Thymus (tissue), 14 donors: Measurements from ENCODE around the gene ST6GAL1. TPM values are rescaled to one million over a fixed set of nuclear protein-coding genes. Genes with fewer than 3 reads are reported as not detected.
A peak's percentile ranks its signal among the peaks of the same experiment; 100 is the strongest.
"Not testable (repeated sequence)": the region's sequence is repeated elsewhere in the genome, so short reads cannot be mapped to it uniquely, and the experiment has no call there.

Experiments used
- DNase-seq, 9 donors: peaks; one replicate each; pipeline ENCODE4 v3.0.0-alpha.2; 2013; ENCODE audit warnings: low spot score in 9 of 9, low read depth in 6 of 9, missing footprints in 1 of 9
- H3K27ac ChIP-seq, 2 donors: one replicate each; pipeline ENCODE4 v1.5.1; 2013; ENCODE audit warnings: control low read depth in 1 of 2, low read depth in 1 of 2, low read length in 1 of 2, mild to moderate bottlenecking in 1 of 2, moderate library complexity in 1 of 2
- H3K27me3 ChIP-seq, 2 donors: one replicate each; pipeline ENCODE4 v1.5.1; 2013; ENCODE audit warnings: low read length in 1 of 2; ENCODE audit not compliant: control insufficient read depth in 2 of 2, insufficient read depth in 1 of 2
- H3K36me3 ChIP-seq, 2 donors: one replicate each; pipeline ENCODE4 v1.5.1; 2013; ENCODE audit warnings: low read length in 1 of 2, mild to moderate bottlenecking in 1 of 2, moderate library complexity in 1 of 2; ENCODE audit not compliant: control insufficient read depth in 2 of 2, insufficient read depth in 2 of 2
- H3K4me1 ChIP-seq, 2 donors: one replicate each; pipeline ENCODE4 v1.5.1; 2013; ENCODE audit warnings: low read length in 2 of 2; ENCODE audit not compliant: control insufficient read depth in 2 of 2, insufficient read depth in 2 of 2
- H3K4me3 ChIP-seq, 2 donors: one replicate each; pipeline ENCODE4 v1.5.1; 2013; ENCODE audit warnings: low read length in 2 of 2, control low read depth in 1 of 2, mild to moderate bottlenecking in 1 of 2
- H3K9me3 ChIP-seq, 2 donors: one replicate each; pipeline ENCODE4 v1.5.1; 2013; ENCODE audit warnings: low read length in 1 of 2, mild to moderate bottlenecking in 1 of 2; ENCODE audit not compliant: control insufficient read depth in 2 of 2, insufficient read depth in 1 of 2
- WGBS: extraction: QIAGEN DNeasy Blood & Tissue Kit; methylation state at CpG from one replicate; pipeline ENCODE4 v1.1.7; 2013; 5-methylcytosine and 5-hydroxymethylcytosine counted together
- long read RNA-seq, 10 donors: transcript quantifications; one replicate each; lab custom pipeline, GENCODE V29; 2026
- polyA plus RNA-seq: library from polyadenylated mRNA; stranded (reverse); fragments of 200-250 nt; gene quantifications from one replicate; pipeline ENCODE4 v1.2.3, GENCODE V29; 2013
- total RNA-seq: library from RNA; stranded (reverse); fragments of 120-200 nt; gene quantifications from one replicate; pipeline ENCODE4 v1.2.4, GENCODE V29; 2013
- donor health status: healthy.

ST6GAL1 gene, protein sequence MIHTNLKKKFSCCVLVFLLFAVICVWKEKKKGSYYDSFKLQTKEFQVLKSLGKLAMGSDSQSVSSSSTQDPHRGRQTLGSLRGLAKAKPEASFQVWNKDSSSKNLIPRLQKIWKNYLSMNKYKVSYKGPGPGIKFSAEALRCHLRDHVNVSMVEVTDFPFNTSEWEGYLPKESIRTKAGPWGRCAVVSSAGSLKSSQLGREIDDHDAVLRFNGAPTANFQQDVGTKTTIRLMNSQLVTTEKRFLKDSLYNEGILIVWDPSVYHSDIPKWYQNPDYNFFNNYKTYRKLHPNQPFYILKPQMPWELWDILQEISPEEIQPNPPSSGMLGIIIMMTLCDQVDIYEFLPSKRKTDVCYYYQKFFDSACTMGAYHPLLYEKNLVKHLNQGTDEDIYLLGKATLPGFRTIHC
- total RNA-seq: 39.2 TPM
- polyA plus RNA-seq: 37.6 TPM
- long read RNA-seq, donor 1: 0 reads
- long read RNA-seq, donor 2: 0 reads
- long read RNA-seq, donor 3, full-length matches to known transcripts: 10 of 118 reads
- long read RNA-seq, donor 3, partial matches to known transcripts: 28 of 118 reads
- long read RNA-seq, donor 3, other reads (novel, unspliced or antisense): 80 of 118 reads
- long read RNA-seq, donor 4, full-length matches to known transcripts: 5 of 5 reads
- long read RNA-seq, donor 4, partial matches to known transcripts: 0 of 5 reads
- long read RNA-seq, donor 4, other reads (novel, unspliced or antisense): 0 of 5 reads
- long read RNA-seq, donor 5, full-length matches to known transcripts: 11 of 102 reads
- long read RNA-seq, donor 5, partial matches to known transcripts: 14 of 102 reads
- long read RNA-seq, donor 5, other reads (novel, unspliced or antisense): 77 of 102 reads
- long read RNA-seq, donor 6, full-length matches to known transcripts: 2 of 68 reads
- long read RNA-seq, donor 6, partial matches to known transcripts: 7 of 68 reads
- long read RNA-seq, donor 6, other reads (novel, unspliced or antisense): 59 of 68 reads
- long read RNA-seq, donor 7, full-length matches to known transcripts: 4 of 17 reads
- long read RNA-seq, donor 7, partial matches to known transcripts: 6 of 17 reads
- long read RNA-seq, donor 7, other reads (novel, unspliced or antisense): 7 of 17 reads
- long read RNA-seq, donor 8, full-length matches to known transcripts: 5 of 5 reads
- long read RNA-seq, donor 8, partial matches to known transcripts: 0 of 5 reads
- long read RNA-seq, donor 8, other reads (novel, unspliced or antisense): 0 of 5 reads
- long read RNA-seq, donor 9, full-length matches to known transcripts: 3 of 30 reads
- long read RNA-seq, donor 9, partial matches to known transcripts: 0 of 30 reads
- long read RNA-seq, donor 9, other reads (novel, unspliced or antisense): 27 of 30 reads
- long read RNA-seq, donor 10, full-length matches to known transcripts: 4 of 45 reads
- long read RNA-seq, donor 10, partial matches to known transcripts: 0 of 45 reads
- long read RNA-seq, donor 10, other reads (novel, unspliced or antisense): 41 of 45 reads

DNA sequence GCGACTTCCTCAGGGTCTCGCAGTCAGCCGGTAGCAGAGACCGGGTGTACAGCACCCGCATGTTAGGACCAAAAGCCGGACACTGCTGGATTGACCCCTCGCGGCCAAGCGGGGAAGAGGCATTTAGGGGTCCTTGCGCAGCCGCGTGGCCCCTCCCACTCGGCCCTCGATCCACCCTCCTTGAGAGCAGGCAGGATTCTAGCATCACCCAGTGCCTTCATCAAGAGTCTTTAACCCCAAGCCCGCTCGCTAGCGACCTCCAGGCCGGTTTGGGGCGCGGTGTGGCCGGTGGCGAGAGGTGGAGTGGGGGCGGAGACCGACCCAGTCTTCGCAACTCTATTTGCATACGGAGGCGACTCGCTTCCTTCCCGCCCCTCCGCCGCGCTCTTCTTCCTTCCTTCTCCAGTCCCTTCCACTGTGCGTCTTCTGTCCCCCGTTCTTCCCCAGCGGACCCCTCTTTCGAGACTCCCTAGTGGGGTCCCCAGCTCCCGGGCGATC lies at the start of gene ST6GAL1:
TSS of gene ST6GAL1 (plus strand) at position 384 of the 498 bp plus-strand sequence. CDS start 112,178 bp downstream, outside the sequence.
- DNase-seq: peak in 6 of 9 donors; percentile 47 to 82 (median 61)
- WGBS: 4% methylated on average over 38 of the region's 38 CpGs
- Histone ChIP-seq H3K27ac (peak within 1 kb of the TSS; percentile 69 to 87), H3K4me1 (peaks cover 4 to 28% of the 10 kb centered on the region in 2 donors), H3K36me3 (peaks cover 0 to 2% of the 10 kb centered on the region in 2 donors), H3K4me3 (peak within 1 kb of the TSS; percentile 72 to 85), H3K27me3 (peaks cover 0 to 10% of the 10 kb centered on the region in 2 donors), H3K9me3 (no peaks in the 10 kb centered on the region)

DNA sequence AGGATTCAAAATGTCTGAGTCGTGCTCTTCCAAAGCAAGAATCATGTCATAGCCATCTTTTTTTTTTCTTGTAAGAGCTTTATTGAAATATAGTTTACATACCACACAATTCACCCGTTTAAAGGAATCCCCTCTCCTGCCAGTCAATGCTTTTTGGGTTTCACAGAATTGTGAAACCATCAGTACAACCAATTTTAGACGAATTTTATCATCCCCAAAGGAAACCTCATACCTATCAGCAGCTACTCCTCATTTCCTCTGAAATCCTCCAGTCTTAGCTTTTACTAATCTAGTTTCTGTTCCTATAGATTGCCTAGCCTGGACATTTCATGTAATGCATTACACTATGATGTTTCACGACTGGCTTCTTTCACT lies 48.2 kb upstream of the ST6GAL1 start:
- 44% methylated on average over 4 of the region's 4 CpGs for WGBS
- no peaks in the 10 kb centered on the region for H3K36me3 ChIP-seq
- H3K9me3 ChIP-seq: no peaks in the 10 kb centered on the region
- no peaks in the 10 kb centered on the region for H3K27me3 ChIP-seq
- no peaks in the 10 kb centered on the region for H3K4me1 ChIP-seq
- H3K27ac ChIP-seq: no peak overlapping the region
- no peak overlapping the region for H3K4me3 ChIP-seq
- DNase-seq: no peak

DNA sequence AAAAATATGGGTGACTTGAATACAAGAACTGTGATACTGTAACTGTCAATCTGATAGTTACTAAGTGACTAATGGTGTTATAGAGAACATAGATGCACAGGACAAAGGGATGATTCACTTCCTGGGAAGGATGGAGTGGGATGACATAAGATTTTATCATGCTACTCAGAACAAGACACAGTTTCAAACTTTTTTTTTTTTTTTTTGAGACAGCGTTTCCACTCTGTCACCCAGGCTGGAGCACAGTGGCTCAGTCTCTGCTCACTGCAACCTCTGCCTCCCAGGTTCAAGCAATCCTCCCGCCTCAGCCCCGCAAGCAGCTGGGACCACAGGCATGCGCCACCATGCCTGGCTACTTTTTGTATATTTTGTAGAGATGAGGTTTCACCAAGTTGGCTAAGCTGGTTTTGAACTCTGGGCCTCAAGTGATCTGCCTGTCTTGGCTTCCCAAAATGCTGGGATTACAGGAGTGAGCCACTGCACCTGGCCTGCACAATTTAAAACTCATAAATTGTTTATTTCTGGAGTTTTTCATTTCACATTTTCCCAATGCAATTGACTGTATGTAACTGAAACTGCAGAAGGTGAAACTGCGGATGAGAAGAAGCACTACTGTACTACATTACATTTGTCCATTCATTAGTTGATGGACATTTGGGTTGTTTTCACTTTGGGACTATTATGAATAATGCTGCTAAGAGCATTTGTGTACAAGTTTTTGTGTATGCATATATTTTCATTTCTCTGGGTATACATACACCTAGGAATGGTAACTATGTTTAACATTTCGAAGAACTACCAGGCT lies 47.2 kb upstream of the ST6GAL1 start:
- WGBS: 93% methylated on average over 6 of the region's 6 CpGs
- Histone ChIP-seq H3K27ac (no peak overlapping the region), H3K4me3 (no peak overlapping the region), H3K9me3 (no peaks in the 10 kb centered on the region), H3K36me3 (no peaks in the 10 kb centered on the region), H3K4me1 (no peaks in the 10 kb centered on the region), H3K27me3 (no peaks in the 10 kb centered on the region)
- no peak for DNase-seq

DNA sequence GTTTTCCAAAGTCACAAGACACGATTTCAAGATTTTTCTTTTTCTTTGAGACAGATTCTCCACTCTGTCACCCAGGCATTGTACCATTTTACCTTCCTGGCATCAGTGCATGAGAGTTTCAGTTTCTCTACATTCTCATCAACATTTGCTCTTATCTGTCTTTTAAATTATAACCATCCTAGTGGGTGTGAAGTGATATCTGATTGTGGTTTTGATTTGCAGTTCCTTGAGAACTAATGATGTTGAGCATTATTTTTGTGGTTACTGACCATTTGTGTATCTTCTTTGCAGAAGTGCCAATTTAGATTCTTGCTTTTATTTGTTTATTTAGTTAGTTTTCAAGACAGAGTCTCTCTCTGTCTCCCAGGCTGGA lies 46.7 kb upstream of the ST6GAL1 start:
- H3K4me3 ChIP-seq: no peak overlapping the region
- WGBS: 93% methylated on average over 1 of the region's 1 CpG
- no peak overlapping the region for H3K27ac ChIP-seq
- no peaks in the 10 kb centered on the region for H3K36me3 ChIP-seq
- no peaks in the 10 kb centered on the region for H3K4me1 ChIP-seq
- H3K27me3 ChIP-seq: no peaks in the 10 kb centered on the region
- H3K9me3 ChIP-seq: no peaks in the 10 kb centered on the region
- DNase-seq: no peak

DNA sequence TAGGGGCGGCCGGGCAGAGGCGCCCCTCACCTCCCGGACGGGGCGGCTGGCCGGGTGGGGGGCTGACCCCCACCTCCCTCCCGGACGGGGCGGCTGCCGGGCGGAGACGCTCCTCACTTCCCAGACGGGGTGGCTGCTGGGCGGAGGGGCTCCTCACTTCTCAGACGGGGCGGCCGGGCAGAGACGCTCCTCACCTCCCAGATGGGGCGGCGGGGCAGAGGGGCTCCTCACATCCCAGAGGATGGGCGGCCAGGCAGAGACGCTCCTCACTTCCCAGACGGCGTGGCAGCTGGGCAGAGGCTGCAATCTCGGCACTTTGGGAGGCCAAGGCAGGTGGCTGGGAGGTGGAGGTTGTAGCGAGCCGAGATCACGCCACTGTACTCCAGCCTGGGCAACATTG lies 45.5 kb upstream of the ST6GAL1 start:
- H3K9me3 ChIP-seq, DNase-seq, H3K36me3 ChIP-seq, H3K27ac ChIP-seq, H3K4me1 ChIP-seq, H3K27me3 ChIP-seq, H3K4me3 ChIP-seq: not testable (repeated sequence)
- 97% methylated on average over 21 of the region's 29 CpGs for WGBS

DNA sequence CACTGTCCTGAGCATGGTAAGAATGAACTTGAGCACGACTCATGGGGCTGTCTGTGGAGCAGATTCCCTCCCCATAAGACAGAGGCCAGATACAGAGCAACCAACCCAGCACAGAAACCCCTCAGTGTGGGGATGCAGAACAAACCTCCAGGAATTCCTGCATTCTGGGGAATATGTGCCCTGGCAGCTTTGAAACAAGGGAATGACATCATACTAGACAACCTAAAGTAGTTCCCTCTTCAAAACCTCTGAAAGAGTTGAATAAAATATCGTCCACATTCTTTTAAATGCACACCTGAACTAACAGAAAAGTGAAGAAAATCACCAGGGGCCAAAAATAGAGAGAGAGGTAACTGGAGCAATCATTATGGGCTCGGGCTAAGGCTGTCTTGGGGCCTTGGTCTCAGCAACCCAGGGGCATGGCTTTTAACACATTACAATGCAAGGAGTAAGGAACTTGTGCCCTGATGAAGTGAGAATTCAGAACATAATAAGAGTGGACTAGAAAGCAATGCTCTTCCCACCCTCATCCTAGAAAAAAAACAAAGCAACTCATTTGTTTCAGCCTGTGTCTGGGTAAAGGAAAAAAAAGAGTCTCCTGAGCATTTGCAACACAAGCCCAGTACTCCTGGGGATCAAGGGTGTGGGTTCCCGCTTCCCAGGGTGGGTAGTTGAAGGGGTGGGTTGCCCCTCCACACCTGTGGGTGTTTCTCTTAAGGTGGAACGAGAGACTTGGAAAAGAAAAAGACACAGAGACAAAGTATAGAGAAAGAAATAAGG lies 43.9 kb upstream of the ST6GAL1 start:
- Histone ChIP-seq H3K9me3 (no peaks in the 10 kb centered on the region), H3K4me3 (no peak overlapping the region), H3K36me3 (no peaks in the 10 kb centered on the region), H3K27ac (no peak overlapping the region), H3K4me1 (no peaks in the 10 kb centered on the region), H3K27me3 (no peaks in the 10 kb centered on the region)
- WGBS: 90% methylated on average over 5 of the region's 5 CpGs
- DNase-seq: no peak

DNA sequence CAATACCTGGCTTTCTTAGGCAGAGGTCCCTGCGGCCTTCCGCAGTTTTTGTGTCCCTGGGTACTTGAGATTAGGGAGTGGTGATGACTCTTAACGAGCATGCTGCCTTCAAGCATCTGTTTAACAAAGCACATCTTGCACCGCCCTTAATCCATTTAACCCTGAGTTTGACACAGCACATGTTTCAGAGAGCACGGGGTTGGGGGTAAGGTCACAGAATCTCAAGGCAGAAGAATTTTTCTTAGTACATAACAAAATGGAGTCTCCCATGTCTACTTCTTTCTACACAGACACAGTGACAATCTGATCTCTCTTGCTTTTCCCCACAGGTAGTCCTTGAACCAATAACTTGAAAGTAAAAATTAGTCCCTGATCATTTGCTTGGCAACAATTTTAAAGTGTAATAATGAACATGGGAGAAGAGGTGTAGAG lies 42.8 kb upstream of the ST6GAL1 start:
- H3K27ac ChIP-seq, H3K27me3 ChIP-seq, H3K4me1 ChIP-seq, H3K36me3 ChIP-seq, DNase-seq, H3K4me3 ChIP-seq, H3K9me3 ChIP-seq: not testable (repeated sequence)
- 98% methylated on average over 3 of the region's 5 CpGs for WGBS
